ENCODE data around the gene KRTAP10-10. TPM values are rescaled to one million over a fixed set of nuclear protein-coding genes. Genes with fewer than 3 reads are reported as not detected.
"Not testable (repeated sequence)": the region's sequence is repeated elsewhere in the genome, so short reads cannot be mapped to it uniquely, and the experiment has no call there.

The KRTAP10-10 gene
- total and polyA plus RNA-seq, 5 donors, result not detected

DNA sequence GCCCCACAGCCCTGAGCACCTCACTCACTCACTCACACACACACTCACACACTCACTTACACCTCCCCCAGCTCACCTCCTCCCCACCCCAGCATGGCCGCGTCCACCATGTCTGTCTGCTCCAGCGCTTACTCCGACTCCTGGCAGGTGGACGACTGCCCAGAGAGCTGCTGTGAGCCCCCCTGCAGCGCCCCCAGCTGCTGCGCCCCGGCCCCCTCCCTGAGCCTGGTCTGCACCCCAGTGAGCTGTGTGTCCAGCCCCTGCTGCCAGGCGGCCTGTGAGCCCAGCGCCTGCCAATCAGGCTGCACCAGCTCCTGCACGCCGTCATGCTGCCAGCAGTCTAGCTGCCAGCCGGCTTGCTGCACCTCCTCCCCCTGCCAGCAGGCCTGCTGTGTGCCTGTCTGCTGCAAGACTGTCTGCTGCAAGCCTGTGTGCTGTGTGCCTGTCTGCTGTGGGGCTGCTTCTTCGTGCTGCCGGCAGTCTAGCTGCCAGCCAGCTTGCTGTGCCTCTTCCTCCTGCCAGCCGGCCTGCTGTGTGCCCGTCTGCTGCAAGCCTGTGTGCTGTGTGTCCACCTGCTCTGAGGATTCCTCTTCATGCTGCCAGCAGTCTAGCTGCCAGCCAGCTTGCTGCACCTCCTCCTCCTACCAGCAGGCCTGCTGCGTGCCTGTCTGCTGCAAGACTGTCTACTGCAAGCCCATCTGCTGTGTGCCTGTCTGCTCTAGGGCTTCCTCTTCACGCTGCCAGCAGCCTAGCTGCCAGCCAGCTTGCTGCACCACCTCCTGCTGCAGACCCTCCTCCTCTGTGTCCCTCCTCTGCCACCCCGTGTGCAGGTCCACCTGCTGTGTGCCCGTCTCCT is 9.4 kb downstream of the KRTAP10-10 start, which contains the start of gene KRTAP10-11:
KRTAP10-11 (plus strand) TSS at position 49 of the 856 bp plus-strand sequence; CDS start at position 94, 45 bp downstream.
- H3K27me3 ChIP-seq (ENCODE audit: control insufficient read depth, insufficient read depth); DNase-seq; intact Hi-C loops (cut with DNase I); H3K4me1 ChIP-seq (ENCODE audit: control insufficient read depth, insufficient read depth, low read length); H3K4me3 ChIP-seq (ENCODE audit: low read length); H3K9me3 ChIP-seq (ENCODE audit: control insufficient read depth, low read length); H3K27ac ChIP-seq (ENCODE audit: low read length); ATAC-seq: not testable (repeated sequence)
- 74% methylated on average over 21 of the region's 21 CpGs for WGBS

DNA sequence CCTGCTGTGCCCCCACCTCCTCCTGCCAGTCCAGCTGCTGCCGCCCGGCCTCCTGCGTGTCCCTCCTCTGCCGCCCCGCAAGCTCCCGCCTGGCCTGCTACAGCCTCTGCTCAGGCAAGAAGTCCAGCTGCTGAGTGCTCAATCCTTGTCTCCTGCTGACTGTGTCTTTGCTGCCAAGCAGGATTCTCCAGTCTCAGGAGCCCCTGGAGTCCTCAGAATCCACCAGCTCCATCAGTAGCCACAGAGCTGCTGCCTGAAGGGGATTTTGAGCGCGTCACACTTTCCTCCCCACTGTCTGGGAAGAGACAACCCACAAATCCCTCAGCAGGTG is 10.0 kb downstream of the KRTAP10-10 start:
- no peak for DNase-seq
- H3K27me3 ChIP-seq (ENCODE audit: control insufficient read depth, insufficient read depth), result no peaks in the 10 kb centered on the region
- H3K4me3 ChIP-seq (ENCODE audit: low read length), result no peak overlapping the region
- WGBS, result 68% methylated on average over 8 of the region's 8 CpGs
- intact Hi-C loops (cut with DNase I), result no loop called here
- H3K9me3 ChIP-seq (ENCODE audit: control insufficient read depth, low read length), result no peaks in the 10 kb centered on the region
- no peak overlapping the region for H3K27ac ChIP-seq (ENCODE audit: low read length)
- no peaks in the 10 kb centered on the region for H3K4me1 ChIP-seq (ENCODE audit: control insufficient read depth, insufficient read depth, low read length)
- ATAC-seq, result no peak

GRCh38 chr21:44648557-44649311 is 11.6 kb downstream of the KRTAP10-10 start:
- Histone ChIP-seq H3K4me1 (ENCODE audit: control insufficient read depth, insufficient read depth, low read length) (no peaks in the 10 kb centered on the region), H3K27ac (ENCODE audit: low read length) (no peak overlapping the region), H3K9me3 (ENCODE audit: control insufficient read depth, low read length) (no peaks in the 10 kb centered on the region), H3K27me3 (ENCODE audit: control insufficient read depth, insufficient read depth) (no peaks in the 10 kb centered on the region), H3K4me3 (ENCODE audit: low read length) (no peak overlapping the region)
- intact Hi-C loops (cut with DNase I), result no loop called here
- no peak for DNase-seq
- no peak for ATAC-seq
- WGBS, result 76% methylated on average over 33 of the region's 33 CpGs

- no peaks in the 10 kb centered on the region for H3K9me3 ChIP-seq (ENCODE audit: control insufficient read depth, low read length)
- no peaks in the 10 kb centered on the region for H3K4me1 ChIP-seq (ENCODE audit: control insufficient read depth, insufficient read depth, low read length)
- intact Hi-C loops (cut with DNase I), result no loop called here
- 81% methylated on average over 18 of the region's 18 CpGs for WGBS
- no peak overlapping the region for H3K27ac ChIP-seq (ENCODE audit: low read length)
- DNase-seq (no peak), ATAC-seq (no peak)
- no peak overlapping the region for H3K4me3 ChIP-seq (ENCODE audit: low read length)
- no peaks in the 10 kb centered on the region for H3K27me3 ChIP-seq (ENCODE audit: control insufficient read depth, insufficient read depth)
These were observed 12.5 kb downstream of the KRTAP10-10 start for GRCh38 chr21:44649521-44650100.

GRCh38 chr21:44650265-44650972 is 13.3 kb downstream of the KRTAP10-10 start:
- Histone ChIP-seq H3K4me1 (ENCODE audit: control insufficient read depth, insufficient read depth, low read length) (no peaks in the 10 kb centered on the region), H3K9me3 (ENCODE audit: control insufficient read depth, low read length) (no peaks in the 10 kb centered on the region), H3K27me3 (ENCODE audit: control insufficient read depth, insufficient read depth) (no peaks in the 10 kb centered on the region), H3K27ac (ENCODE audit: low read length) (no peak overlapping the region), H3K4me3 (ENCODE audit: low read length) (no peak overlapping the region)
- DNase-seq (no peak), ATAC-seq (no peak)
- WGBS, result 90% methylated on average over 20 of the region's 20 CpGs
- intact Hi-C loops (cut with DNase I), result no loop called here

GRCh38 chr21:44650973-44651675 is 14.0 kb downstream of the KRTAP10-10 start:
- 83% methylated on average over 12 of the region's 12 CpGs for WGBS
- intact Hi-C loops (cut with DNase I), result no loop called here
- H3K4me1 ChIP-seq (ENCODE audit: control insufficient read depth, insufficient read depth, low read length), result no peaks in the 10 kb centered on the region
- no peak overlapping the region for H3K4me3 ChIP-seq (ENCODE audit: low read length)
- no peaks in the 10 kb centered on the region for H3K27me3 ChIP-seq (ENCODE audit: control insufficient read depth, insufficient read depth)
- H3K27ac ChIP-seq (ENCODE audit: low read length), result no peak overlapping the region
- DNase-seq (no peak), ATAC-seq (no peak)
- no peaks in the 10 kb centered on the region for H3K9me3 ChIP-seq (ENCODE audit: control insufficient read depth, low read length)

DNA sequence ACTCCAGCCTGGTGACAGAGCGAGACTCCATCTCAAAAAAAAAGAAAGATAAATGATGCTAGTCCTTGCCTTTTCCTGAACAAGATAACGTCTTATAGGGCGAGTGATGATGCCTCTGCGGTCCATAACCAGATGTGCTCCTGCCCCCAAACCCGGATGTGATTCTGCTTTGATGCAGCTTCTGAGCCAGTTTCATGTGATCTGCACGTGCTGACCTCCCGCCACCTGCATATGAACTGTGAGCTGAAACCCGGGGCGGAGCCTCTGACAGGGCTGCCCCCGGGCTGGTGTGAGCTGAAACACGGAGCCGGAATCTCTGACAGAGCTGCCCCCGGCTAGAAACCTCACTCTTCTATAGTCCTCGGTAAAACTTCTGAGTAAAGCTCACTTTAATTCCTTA is 16.0 kb downstream of the KRTAP10-10 start:
- Histone ChIP-seq H3K4me3 (ENCODE audit: low read length) (no peak overlapping the region), H3K27me3 (ENCODE audit: control insufficient read depth, insufficient read depth) (no peaks in the 10 kb centered on the region), H3K9me3 (ENCODE audit: control insufficient read depth, low read length) (no peaks in the 10 kb centered on the region), H3K27ac (ENCODE audit: low read length) (no peak overlapping the region), H3K4me1 (ENCODE audit: control insufficient read depth, insufficient read depth, low read length) (no peaks in the 10 kb centered on the region)
- no peak for ATAC-seq
- WGBS, result 62% methylated on average over 14 of the region's 14 CpGs
- DNase-seq, result no peak
- intact Hi-C loops (cut with DNase I), result no loop called here

- no peak overlapping the region for H3K27ac ChIP-seq (ENCODE audit: low read length)
- intact Hi-C loops (cut with DNase I), result no loop called here
- no peaks in the 10 kb centered on the region for H3K27me3 ChIP-seq (ENCODE audit: control insufficient read depth, insufficient read depth)
- 75% methylated on average over 17 of the region's 17 CpGs for whole genome bisulfite sequencing
- H3K9me3 ChIP-seq (ENCODE audit: control insufficient read depth, low read length), result no peaks in the 10 kb centered on the region
- ATAC-seq, result no peak
- H3K4me3 ChIP-seq (ENCODE audit: low read length), result no peak overlapping the region
- H3K4me1 ChIP-seq (ENCODE audit: control insufficient read depth, insufficient read depth, low read length), result no peaks in the 10 kb centered on the region
- DNase-seq, result peak in 1 of 3 donors; percentile 55
These were observed 16.8 kb downstream of the KRTAP10-10 start for GRCh38 chr21:44653656-44654575.

DNA sequence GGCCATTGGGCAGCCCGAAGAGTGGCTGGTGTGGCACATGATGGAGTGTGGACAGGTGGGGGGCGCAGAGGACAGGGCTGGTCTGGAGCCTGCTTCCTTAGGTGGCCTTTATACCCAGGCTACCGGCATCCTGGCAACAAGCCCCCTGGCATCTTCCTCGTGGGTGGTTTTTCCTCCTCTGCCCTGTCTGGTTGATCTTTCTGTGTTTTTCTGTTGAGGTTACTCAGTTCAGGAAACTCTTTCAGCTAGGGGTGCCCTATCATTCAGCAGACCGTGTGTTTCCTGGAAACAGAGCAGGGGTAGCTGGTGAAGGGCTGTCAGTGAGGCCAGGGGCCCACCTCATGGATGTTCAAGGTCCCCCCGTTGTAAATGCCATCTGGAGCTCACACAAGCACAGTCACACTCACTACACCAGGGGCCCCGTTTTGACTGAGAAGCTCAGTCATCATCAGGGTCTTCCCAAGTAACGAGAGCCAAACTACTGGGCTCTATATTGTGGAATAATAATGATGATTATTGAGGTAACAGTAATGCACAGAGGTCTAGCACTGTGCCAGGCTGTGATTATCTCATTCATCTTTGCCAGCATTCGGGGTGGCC is 17.5 kb downstream of the KRTAP10-10 start, which contains the start of gene KRTAP12-4:
KRTAP12-4 (minus strand) TSS at position 84 of the 600 bp plus-strand sequence; CDS start at position 39, 45 bp downstream.
- Histone ChIP-seq H3K4me1 (ENCODE audit: control insufficient read depth, insufficient read depth, low read length) (no peaks in the 10 kb centered on the region), H3K27ac (ENCODE audit: low read length) (no peak within 1 kb of the TSS), H3K4me3 (ENCODE audit: low read length) (no peak within 1 kb of the TSS), H3K9me3 (ENCODE audit: control insufficient read depth, low read length) (no peaks in the 10 kb centered on the region), H3K27me3 (ENCODE audit: control insufficient read depth, insufficient read depth) (no peaks in the 10 kb centered on the region)
- no peak for DNase-seq
- intact Hi-C loops (cut with DNase I), result no loop called here
- ATAC-seq, result no peak
- WGBS, result 81% methylated on average over 8 of the region's 9 CpGs
